Measurements from ENCODE around the gene WIPF1.

Gene WIPF1

GRCh38 chr2:174612970-174613369, 15.4 kb upstream of the WIPF1 start:
- no peak for TF ChIP-seq CTCF (IDR thresholded peaks at IDR 0.05; ENCODE audit: low read length, missing control alignments)
- H3K4me3 ChIP-seq (replicated peaks; ENCODE audit: low read depth, low read length) = no peak overlapping the region
- DNase-seq (ENCODE audit: low read depth) = no peak

GRCh38 chr2:174611854-174612253, 14.2 kb upstream of the WIPF1 start:
- no peak for TF ChIP-seq CTCF (IDR thresholded peaks at IDR 0.05; ENCODE audit: low read length, missing control alignments)
- no peak overlapping the region for H3K4me3 ChIP-seq (replicated peaks; ENCODE audit: low read depth, low read length)
- DNase-seq (ENCODE audit: low read depth) = no peak

GRCh38 chr2:174611006-174611405, 13.4 kb upstream of the WIPF1 start:
- H3K4me3 ChIP-seq (replicated peaks; ENCODE audit: low read depth, low read length) = no peak overlapping the region
- no peak for DNase-seq (ENCODE audit: low read depth)

GRCh38 chr2:174610243-174610995, 12.8 kb upstream of the WIPF1 start:
- H3K4me3 ChIP-seq (replicated peaks; ENCODE audit: low read depth, low read length) = no peak overlapping the region
- DNase-seq (ENCODE audit: low read depth) = no peak

More at GRCh38 chr2:174611006-174611405, 13.4 kb upstream of the WIPF1 start:
- TF ChIP-seq CTCF (IDR thresholded peaks at IDR 0.05; ENCODE audit: low read length, missing control alignments) = no peak

GRCh38 chr2:174609261-174609660, 11.7 kb upstream of the WIPF1 start:
- no peak overlapping the region for H3K4me3 ChIP-seq (replicated peaks; ENCODE audit: low read depth, low read length)
- no peak for DNase-seq (ENCODE audit: low read depth)
- no peak for TF ChIP-seq CTCF (IDR thresholded peaks at IDR 0.05; ENCODE audit: low read length, missing control alignments)

More at GRCh38 chr2:174610243-174610995, 12.8 kb upstream of the WIPF1 start:
- no peak for TF ChIP-seq CTCF (IDR thresholded peaks at IDR 0.05; ENCODE audit: low read length, missing control alignments)

- no peak for TF ChIP-seq CTCF (IDR thresholded peaks at IDR 0.05; ENCODE audit: low read length, missing control alignments)
- no peak overlapping the region for H3K4me3 ChIP-seq (replicated peaks; ENCODE audit: low read depth, low read length)
- no peak for DNase-seq (ENCODE audit: low read depth)
Observed at GRCh38 chr2:174608866-174609214, 11.2 kb upstream of the WIPF1 start.
